ENCODE data around the gene SPECC1.

SPECC1 gene

DNA sequence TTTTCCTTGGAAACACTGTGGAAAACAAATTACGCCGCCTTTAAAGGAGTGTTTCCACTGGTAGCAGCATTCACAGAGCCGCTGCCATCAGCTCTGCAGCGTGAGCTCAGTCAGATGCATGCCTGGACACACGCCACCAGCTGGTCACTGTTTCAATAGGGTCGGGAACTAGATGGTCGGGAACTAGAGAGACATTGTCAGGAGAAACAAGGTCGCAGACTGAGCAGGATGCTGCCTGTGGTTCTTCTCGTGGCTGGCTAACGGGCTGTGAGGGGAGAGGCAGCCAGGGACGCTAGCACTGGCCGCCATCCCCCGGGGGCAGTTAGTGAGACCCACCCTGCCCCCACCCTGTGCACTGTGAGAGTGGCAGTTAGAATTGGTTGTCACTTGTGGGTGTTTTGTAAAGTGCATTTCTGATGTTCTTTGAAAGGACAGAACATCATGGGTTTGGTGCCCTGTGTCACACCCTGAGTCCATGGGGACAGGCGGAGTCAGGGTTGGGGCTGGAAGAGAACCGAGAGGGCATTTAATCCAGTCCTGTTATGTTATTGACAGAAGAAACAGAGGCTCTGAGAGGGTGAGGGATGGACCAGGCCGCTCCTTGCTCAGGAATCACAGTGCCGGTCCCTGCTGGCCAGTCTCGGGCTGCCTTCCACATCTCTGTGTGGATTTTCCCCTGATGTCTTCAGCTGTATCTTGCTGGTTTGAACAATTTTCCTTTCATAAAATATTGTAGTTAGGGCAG lies 86.3 kb downstream of the SPECC1 start:
- no peak for TF ChIP-seq SPI1 (IDR thresholded peaks at IDR 0.05; ENCODE audit: borderline replicate concordance, low read depth)
- no peak for TF ChIP-seq GABPA (IDR thresholded peaks at IDR 0.05; ENCODE audit: low read depth)
- TF ChIP-seq POLR2AphosphoS5 (IDR thresholded peaks at IDR 0.05; ENCODE audit: low read depth) = no peak
- TF ChIP-seq, protein P1, sequence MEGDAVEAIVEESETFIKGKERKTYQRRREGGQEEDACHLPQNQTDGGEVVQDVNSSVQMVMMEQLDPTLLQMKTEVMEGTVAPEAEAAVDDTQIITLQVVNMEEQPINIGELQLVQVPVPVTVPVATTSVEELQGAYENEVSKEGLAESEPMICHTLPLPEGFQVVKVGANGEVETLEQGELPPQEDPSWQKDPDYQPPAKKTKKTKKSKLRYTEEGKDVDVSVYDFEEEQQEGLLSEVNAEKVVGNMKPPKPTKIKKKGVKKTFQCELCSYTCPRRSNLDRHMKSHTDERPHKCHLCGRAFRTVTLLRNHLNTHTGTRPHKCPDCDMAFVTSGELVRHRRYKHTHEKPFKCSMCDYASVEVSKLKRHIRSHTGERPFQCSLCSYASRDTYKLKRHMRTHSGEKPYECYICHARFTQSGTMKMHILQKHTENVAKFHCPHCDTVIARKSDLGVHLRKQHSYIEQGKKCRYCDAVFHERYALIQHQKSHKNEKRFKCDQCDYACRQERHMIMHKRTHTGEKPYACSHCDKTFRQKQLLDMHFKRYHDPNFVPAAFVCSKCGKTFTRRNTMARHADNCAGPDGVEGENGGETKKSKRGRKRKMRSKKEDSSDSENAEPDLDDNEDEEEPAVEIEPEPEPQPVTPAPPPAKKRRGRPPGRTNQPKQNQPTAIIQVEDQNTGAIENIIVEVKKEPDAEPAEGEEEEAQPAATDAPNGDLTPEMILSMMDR (IDR thresholded peaks at IDR 0.05; ENCODE audit: insufficient read depth, low read length) = no peak
- TF ChIP-seq, protein P2, sequence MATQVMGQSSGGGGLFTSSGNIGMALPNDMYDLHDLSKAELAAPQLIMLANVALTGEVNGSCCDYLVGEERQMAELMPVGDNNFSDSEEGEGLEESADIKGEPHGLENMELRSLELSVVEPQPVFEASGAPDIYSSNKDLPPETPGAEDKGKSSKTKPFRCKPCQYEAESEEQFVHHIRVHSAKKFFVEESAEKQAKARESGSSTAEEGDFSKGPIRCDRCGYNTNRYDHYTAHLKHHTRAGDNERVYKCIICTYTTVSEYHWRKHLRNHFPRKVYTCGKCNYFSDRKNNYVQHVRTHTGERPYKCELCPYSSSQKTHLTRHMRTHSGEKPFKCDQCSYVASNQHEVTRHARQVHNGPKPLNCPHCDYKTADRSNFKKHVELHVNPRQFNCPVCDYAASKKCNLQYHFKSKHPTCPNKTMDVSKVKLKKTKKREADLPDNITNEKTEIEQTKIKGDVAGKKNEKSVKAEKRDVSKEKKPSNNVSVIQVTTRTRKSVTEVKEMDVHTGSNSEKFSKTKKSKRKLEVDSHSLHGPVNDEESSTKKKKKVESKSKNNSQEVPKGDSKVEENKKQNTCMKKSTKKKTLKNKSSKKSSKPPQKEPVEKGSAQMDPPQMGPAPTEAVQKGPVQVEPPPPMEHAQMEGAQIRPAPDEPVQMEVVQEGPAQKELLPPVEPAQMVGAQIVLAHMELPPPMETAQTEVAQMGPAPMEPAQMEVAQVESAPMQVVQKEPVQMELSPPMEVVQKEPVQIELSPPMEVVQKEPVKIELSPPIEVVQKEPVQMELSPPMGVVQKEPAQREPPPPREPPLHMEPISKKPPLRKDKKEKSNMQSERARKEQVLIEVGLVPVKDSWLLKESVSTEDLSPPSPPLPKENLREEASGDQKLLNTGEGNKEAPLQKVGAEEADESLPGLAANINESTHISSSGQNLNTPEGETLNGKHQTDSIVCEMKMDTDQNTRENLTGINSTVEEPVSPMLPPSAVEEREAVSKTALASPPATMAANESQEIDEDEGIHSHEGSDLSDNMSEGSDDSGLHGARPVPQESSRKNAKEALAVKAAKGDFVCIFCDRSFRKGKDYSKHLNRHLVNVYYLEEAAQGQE (IDR thresholded peaks at IDR 0.05; ENCODE audit: insufficient replicate concordance, low read depth) = no peak
- Histone ChIP-seq H3K27me3 (ENCODE audit: insufficient read depth, poor library complexity, severe bottlenecking) (no peaks in the 10 kb centered on the region), H3K4me3 (replicated peaks; ENCODE audit: insufficient read depth, low read length) (no peak overlapping the region), H3K27ac (replicated peaks) (no peak overlapping the region)
- no peak for DNase-seq (ENCODE audit: low read depth in 1 of 2, low spot score in 1 of 2)

DNA sequence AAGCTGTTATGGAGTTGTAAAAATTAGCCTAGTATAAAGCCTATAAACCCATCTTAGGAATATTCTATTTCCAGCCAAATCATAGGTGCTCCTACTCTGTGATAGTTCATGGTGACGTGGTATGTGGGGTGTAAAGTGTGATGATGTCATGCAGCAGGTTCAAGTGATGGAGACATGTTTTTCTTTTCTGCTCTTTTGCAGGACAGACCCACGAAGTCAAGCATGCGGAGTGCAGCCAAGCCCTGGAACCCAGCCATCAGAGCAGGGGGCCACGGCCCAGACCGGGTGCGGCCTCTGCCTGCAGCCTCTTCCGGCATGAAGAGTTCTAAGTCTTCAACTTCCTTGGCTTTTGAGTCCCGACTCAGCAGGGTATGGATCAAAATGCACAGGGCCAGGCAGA lies 87.3 kb downstream of the SPECC1 start:
- TF ChIP-seq POLR2AphosphoS5 (IDR thresholded peaks at IDR 0.05; ENCODE audit: low read depth) (no peak), SPI1 (IDR thresholded peaks at IDR 0.05; ENCODE audit: borderline replicate concordance, low read depth) (no peak), GABPA (IDR thresholded peaks at IDR 0.05; ENCODE audit: low read depth) (no peak)
- TF ChIP-seq, protein P1 (IDR thresholded peaks at IDR 0.05; ENCODE audit: insufficient read depth, low read length) = no peak
- TF ChIP-seq, protein P2 (IDR thresholded peaks at IDR 0.05; ENCODE audit: insufficient replicate concordance, low read depth) = no peak
- no peak for DNase-seq (ENCODE audit: low read depth in 1 of 2, low spot score in 1 of 2)
- H3K27me3 ChIP-seq (ENCODE audit: insufficient read depth, poor library complexity, severe bottlenecking) = no peaks in the 10 kb centered on the region

DNA sequence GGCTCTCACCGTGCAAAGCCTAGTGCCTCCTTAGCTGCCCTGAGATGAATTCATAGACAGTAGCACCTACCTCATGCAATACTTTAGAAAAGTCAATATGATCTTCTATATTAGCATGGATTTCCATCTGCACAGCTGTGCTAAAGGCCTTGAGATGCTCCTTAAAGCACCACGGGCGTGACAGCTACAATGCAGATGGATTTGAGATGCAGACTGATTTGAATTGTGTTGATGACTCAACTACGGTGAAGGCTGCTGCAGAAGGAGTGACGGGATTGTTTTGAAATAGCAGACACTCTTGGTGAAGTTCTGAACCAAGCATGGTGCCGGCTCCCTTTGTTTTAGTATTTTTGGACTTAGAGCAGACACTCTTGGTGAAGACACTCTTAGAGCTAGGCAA lies 88.2 kb downstream of the SPECC1 start:
- Histone ChIP-seq H3K4me3 (replicated peaks; ENCODE audit: insufficient read depth, low read length) (no peak overlapping the region), H3K27ac (replicated peaks) (no peak overlapping the region), H3K27me3 (ENCODE audit: insufficient read depth, poor library complexity, severe bottlenecking) (no peaks in the 10 kb centered on the region)
- TF ChIP-seq, protein P1 (IDR thresholded peaks at IDR 0.05; ENCODE audit: insufficient read depth, low read length) = no peak
- TF ChIP-seq, protein P2 (IDR thresholded peaks at IDR 0.05; ENCODE audit: insufficient replicate concordance, low read depth) = no peak
- TF ChIP-seq GABPA (IDR thresholded peaks at IDR 0.05; ENCODE audit: low read depth) = no peak
- no peak for TF ChIP-seq POLR2AphosphoS5 (IDR thresholded peaks at IDR 0.05; ENCODE audit: low read depth)
- TF ChIP-seq SPI1 (IDR thresholded peaks at IDR 0.05; ENCODE audit: borderline replicate concordance, low read depth) = no peak
- no peak for DNase-seq (ENCODE audit: low read depth in 1 of 2, low spot score in 1 of 2)

More for the DNA sequence above, 87.3 kb downstream of the SPECC1 start:
- no peak overlapping the region for H3K27ac ChIP-seq (replicated peaks)
- H3K4me3 ChIP-seq (replicated peaks; ENCODE audit: insufficient read depth, low read length) = no peak overlapping the region

Measured in HL-60 (cell line).